NCI-H1092 treated with DMSO at 0.1 percent for 48 hours (cell line): Measurements from ENCODE around the gene HECW1.
A peak's percentile ranks its signal among the peaks of the same experiment; 100 is the strongest.
"Not testable (repeated sequence)": the region's sequence is repeated elsewhere in the genome, so short reads cannot be mapped to it uniquely, and the experiment has no call there.

Source experiments
- DNase-seq: peaks from one replicate; lab custom pipeline; 2025; lab: John Stamatoyannopoulos, UW

Gene HECW1

GRCh38 chr7:43210539-43210938 lies 98.1 kb downstream of the HECW1 start:
- not testable (repeated sequence) for DNase-seq

DNA sequence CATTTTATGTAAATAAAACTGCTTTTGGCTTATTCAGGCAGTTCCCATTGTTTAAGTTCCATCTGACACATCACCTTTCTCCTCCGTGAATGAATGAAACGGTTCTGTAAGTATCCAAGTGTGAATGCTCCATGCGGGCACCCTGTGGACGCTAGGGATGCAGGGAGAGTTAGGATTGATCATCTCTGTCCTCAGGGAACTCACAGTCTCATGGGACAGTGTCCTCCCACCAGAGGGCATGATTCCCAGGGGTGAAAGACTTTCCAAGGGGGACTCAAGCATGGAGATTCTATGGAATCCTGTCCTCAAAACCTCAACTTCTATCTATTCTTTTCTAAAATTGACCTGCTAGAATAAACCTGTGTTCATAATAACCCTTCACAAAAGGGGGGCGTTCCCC lies 98.8 kb downstream of the HECW1 start:
- no peak for DNase-seq

GRCh38 chr7:43211693-43212092 lies 99.2 kb downstream of the HECW1 start:
- DNase-seq: no peak

GRCh38 chr7:43212921-43213320 lies 100.5 kb downstream of the HECW1 start:
- DNase-seq: no peak

DNA sequence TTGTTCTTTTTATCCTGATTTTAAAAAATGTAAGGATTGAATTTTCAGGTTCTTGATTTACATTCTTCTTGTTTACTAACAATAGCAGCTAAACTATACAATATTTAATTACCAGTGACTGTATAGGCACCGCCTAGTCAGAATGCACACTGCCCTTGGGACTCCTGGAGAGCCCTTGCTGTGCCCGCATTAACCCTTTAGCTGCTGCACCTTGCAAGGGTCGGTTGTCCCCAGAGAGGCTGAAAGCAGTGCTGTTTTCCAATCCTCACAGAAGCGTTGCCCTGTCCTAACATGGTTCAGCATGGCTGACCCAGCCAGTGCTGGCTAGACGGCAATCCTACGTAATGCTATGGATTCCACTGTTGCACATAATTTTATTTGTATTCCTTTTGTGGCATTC lies 102.6 kb downstream of the HECW1 start:
- DNase-seq: no peak

- DNase-seq: no peak
These were observed 104.6 kb downstream of the HECW1 start for GRCh38 chr7:43217055-43217454.

DNA sequence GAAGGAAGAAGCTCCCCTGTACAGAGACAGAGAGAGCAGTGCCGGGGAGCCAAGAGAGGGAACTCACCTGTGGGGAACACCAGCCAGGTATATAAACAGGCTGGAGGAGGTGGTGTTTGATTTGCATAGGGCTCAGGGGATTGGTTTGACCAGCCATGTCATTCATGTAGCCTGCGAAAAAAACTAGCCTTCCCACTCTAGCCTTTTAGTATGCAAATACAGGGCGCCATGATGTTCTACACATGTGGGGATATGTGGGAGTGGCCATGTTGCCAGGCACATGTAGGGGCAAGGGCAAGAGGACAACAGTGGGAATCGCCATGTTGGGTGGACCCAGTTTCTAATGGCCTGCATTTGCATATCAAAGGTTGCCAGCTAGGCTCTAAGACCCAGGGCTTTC lies 106.5 kb downstream of the HECW1 start:
- not testable (repeated sequence) for DNase-seq

DNA sequence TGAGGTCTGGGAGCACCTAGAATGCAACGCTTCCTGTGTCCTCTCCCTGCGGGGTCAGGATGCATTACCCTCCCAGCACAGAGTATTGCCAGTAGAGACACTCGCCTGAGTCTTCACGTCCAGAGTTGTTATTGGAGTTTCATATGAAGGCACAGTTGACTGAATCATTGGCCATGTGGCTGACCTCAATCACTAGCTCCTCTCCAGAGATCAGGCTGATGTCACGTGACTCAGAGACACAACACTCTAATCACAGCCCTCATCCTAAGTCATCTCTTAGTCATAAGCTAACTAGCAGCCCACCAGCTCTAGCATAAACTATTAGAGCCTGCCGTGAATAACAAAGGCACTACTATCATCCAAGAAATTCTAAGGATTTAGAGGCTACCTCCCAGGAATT lies 107.8 kb downstream of the HECW1 start:
- no peak for DNase-seq

GRCh38 chr7:43220742-43221141 lies 108.3 kb downstream of the HECW1 start:
- no peak for DNase-seq

DNA sequence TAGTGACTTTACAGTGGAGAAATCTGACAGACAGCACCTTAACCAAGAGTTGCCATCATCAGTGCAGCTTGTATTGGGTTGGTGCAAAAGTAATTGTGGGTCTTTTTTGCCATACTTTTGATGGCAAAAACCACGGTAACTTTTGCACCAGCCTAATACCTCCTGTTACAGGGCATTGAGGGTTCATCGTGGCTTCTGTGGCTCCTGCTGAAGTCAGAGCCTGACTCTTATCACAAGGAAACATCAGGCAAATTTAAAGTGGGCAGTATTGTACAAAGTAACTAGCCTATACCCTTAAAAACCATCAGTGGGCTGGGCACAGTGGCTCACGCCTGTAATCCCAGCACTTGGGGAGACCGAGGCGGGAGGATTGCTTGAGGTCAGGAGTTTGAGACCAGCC lies 117.4 kb downstream of the HECW1 start:
- DNase-seq: no peak

DNA sequence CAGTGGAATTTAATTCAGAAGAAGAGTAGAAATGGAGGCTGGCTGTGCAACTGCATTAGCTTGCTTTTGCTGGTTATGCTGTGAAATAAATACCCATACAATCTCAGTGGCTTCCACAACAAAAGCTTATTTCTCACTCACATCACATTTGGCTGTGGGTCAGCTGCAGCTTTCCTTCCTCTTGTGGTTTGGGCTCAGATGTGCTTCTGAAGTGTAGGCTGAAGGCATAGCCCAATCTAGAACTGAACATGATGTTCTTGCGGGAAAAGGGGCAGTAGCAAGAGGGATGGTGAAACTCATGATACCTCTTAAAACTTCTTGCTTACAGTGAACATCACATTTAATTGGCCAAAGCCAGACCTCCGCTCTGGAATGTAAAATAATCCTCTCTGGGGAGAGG lies 119.9 kb downstream of the HECW1 start:
- DNase-seq: no peak

GRCh38 chr7:43234073-43234472 lies 121.6 kb downstream of the HECW1 start:
- no peak for DNase-seq

GRCh38 chr7:43234968-43235367 lies 122.5 kb downstream of the HECW1 start:
- no peak for DNase-seq

GRCh38 chr7:43240565-43240964 lies 128.1 kb downstream of the HECW1 start:
- no peak for DNase-seq

- DNase-seq: no peak
These were observed 130.3 kb downstream of the HECW1 start for GRCh38 chr7:43242628-43243255.

- no peak for DNase-seq
These were observed 131.8 kb downstream of the HECW1 start for GRCh38 chr7:43244232-43244631.

- DNase-seq: no peak
These were observed 132.3 kb downstream of the HECW1 start for GRCh38 chr7:43244784-43245183.

GRCh38 chr7:43247757-43248156 lies 135.3 kb downstream of the HECW1 start:
- DNase-seq: no peak

DNA sequence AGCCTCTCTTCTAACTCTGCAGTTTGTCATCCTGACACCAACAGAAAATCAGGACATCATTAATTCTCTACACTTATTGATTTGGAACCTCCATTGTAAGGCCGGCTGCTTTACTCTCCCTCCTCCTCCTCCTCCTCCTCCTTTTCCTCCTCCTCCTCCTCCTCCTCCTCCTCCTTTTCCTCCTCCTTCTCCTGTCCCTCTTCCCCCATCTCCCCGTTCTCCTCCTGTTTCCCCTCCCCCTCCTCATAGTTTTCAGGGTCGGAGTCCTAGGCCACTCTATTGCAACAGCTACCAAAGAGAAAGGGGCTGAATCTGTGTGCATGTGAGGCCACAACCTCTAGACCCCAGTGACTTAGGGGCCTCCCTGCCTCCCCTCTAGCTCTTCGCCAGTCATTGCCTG lies 136.1 kb downstream of the HECW1 start:
- DNase-seq: no peak

GRCh38 chr7:43248961-43249822 lies 136.7 kb downstream of the HECW1 start:
- DNase-seq: no peak

DNA sequence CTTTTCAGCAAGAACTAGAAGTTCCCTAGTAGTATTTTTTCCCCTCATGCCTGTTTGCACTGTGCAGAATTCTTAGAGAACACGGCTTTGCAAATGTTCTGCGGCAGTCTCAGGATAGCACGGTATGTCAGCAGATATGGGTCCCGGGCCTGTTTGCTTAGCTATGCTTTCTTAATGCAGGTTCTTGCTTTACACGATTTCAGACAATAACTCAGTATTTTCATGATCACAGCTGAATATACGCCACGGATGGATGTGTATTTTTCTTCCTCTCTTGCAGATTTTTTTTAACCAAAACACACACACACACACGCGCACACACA lies 137.3 kb downstream of the HECW1 start:
- no peak for DNase-seq

DNA sequence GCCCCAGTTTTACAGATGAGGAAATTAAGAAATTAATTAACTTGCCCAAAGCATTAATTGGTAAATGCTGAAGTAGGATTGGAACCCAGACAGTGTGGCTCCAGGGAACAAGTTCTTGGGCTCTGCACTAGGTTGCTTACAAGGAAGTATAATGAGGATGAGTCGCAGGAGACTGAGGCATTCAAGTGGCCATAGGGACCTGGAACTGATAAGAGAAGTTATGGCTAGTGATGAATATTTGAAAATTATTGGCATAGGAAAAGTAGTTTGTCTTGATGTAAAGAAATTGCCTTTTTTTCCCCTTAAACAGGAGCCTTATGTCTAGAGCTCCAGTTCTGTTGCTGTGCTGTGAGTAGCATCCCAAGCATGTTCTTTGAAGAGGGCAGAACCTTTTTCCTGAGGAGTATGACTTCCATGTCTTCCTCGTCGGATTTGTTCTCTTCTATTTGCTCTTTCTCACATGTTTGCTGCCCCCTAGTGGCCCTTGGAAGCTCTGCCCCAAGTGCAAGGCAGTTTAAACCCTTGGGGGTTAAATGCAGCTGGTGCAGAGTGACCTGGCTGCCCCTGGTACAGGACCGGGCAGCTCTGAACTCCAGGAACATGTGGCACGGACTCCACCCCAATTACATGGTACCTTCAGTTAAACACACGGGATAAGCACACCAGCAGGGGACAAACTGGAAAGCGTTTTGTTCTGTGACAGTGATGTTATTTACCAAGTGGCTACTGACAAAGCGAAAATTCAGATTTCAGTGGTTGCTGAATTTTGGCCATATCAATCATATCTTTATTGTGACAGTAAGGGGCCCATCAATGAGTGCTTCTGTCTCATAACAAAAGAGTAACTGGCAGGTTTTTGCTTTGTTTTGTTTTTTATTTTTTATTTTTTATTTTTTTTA lies 148.8 kb downstream of the HECW1 start:
- peak; percentile 68 for DNase-seq

DNA sequence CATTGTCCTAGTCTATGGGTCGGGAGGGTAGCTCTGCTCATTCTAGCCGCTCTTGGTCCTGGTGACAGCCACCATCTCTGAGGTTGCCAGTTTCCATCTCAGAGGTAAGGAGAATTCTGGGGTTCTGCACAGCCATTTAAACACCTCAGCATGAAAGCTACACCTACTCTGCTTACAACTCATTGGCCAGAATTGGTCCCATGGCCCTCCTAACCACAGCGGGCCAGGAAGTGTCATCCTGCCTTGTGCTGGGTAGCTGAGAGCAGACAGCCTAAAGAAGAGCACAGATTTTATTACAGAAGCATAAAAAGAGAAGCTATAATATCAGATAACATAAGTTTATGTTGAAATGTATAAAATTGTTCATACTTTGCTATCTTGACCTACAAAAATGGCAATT lies 152.7 kb downstream of the HECW1 start:
- DNase-seq: no peak
